Measurements from ENCODE around the gene CD8B2.

The CD8B2 gene

DNA sequence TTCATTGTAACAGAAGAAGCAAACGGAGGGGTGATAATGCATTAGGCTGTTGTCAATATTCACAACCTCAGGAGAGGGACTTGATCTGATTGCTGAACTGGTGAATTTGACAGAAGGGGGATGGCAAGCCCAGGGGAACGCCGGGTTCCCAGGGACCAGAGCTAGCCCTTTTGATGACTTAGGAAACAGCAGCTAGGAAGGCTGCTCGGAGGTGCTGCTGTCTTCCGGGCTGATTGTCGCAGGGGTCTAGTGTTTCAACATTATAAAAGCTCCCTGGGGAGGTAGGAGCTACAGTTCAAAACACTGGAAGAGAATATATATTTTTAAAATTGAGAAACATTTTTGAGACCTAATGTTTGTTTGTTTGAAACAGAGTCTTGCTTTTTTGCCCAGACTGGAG lies 47.3 kb downstream of the CD8B2 start:
- ChIA-PET POLR2A (ENCODE audit: low non-redundant PET) (no interaction called here), CTCF (interaction anchor here (0.6 kb wide), 1 partner anchor 510 kb away, joined by 3 read pairs; no protein-coding TSS in a partner anchor)
- H3K27ac ChIP-seq = no peak overlapping the region

DNA sequence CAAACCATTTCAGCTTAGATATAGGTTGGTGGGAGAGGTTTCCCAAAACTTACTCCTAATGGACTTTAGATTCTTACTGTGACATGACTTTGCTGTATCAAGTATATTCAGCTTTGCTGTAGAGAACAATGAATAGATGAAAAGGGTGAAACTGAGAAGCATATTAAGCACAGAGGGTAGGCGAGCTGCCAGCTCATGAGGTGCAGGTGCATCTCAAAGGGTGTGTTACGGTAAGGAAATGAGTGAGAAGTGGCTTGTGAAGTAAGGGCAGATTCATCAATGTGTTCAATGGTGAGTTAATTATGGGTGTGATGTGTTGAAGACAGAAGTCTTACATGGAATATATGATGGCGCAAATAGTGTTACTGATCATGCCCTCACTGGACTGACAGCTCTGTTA lies 49.3 kb downstream of the CD8B2 start:
- no peak overlapping the region for H3K27ac ChIP-seq
- TF ChIP-seq, protein P1, sequence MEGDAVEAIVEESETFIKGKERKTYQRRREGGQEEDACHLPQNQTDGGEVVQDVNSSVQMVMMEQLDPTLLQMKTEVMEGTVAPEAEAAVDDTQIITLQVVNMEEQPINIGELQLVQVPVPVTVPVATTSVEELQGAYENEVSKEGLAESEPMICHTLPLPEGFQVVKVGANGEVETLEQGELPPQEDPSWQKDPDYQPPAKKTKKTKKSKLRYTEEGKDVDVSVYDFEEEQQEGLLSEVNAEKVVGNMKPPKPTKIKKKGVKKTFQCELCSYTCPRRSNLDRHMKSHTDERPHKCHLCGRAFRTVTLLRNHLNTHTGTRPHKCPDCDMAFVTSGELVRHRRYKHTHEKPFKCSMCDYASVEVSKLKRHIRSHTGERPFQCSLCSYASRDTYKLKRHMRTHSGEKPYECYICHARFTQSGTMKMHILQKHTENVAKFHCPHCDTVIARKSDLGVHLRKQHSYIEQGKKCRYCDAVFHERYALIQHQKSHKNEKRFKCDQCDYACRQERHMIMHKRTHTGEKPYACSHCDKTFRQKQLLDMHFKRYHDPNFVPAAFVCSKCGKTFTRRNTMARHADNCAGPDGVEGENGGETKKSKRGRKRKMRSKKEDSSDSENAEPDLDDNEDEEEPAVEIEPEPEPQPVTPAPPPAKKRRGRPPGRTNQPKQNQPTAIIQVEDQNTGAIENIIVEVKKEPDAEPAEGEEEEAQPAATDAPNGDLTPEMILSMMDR (conservative IDR thresholded peaks at IDR 0.05; ENCODE audit: low read depth) = no peak
- ChIA-PET CTCF (interaction anchor here (0.7 kb wide), 1 partner anchor 432 kb away, joined by 3 read pairs; no protein-coding TSS in a partner anchor), POLR2A (ENCODE audit: low non-redundant PET) (no interaction called here)
- DNase-seq (ENCODE audit: low spot score) = no peak

More for the DNA sequence above, 47.3 kb downstream of the CD8B2 start:
- TF ChIP-seq, protein P1 (conservative IDR thresholded peaks at IDR 0.05; ENCODE audit: low read depth) = no peak
- no peak for DNase-seq (ENCODE audit: low spot score)

DNA sequence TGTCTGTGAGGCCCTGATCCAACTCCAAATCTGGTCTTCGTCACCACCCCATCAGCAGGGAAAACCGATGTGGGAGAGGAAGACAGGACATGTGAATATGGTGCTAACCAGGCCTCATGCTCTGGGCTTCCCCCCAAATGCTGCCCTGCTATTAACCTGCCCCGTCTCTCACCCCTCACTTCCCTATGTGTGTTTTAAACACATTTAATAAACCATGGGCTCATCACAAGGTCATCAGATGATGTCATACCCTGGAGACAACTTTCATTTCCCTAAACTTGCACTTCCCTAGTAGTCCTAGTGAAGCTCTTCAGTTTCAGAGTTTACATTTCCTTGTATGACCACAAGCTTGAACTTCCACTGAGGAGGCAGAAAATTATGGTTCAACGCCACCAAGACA lies 49.9 kb downstream of the CD8B2 start:
- no peak for DNase-seq (ENCODE audit: low spot score)
- TF ChIP-seq, protein P1 (conservative IDR thresholded peaks at IDR 0.05; ENCODE audit: low read depth) = no peak
- no peak overlapping the region for H3K27ac ChIP-seq
- CTCF ChIA-PET = interaction anchor here (0.7 kb wide), 1 partner anchor 433 kb away, joined by 3 read pairs; no protein-coding TSS in a partner anchor
- POLR2A ChIA-PET (ENCODE audit: low non-redundant PET) = no interaction called here

DNA sequence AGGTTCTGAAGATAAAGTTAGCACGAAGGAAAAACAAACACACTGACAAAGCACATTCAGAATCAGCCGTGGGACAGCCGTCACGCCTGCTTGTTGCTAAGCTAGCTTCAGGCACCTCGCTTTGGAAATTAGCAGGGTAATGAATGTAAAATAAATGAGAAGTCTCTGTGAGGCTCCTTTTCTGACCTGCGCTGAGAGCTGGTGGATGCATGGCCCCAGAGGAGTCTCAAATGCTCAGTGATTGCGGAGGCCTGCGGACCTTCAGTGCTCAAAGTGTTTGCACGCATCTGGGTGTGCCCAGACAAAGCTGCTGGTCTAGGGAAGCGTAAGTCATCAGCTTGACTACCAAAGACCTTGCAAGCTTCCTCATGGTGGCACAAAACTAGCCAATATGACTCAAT lies 50.6 kb downstream of the CD8B2 start:
- ChIA-PET CTCF (interaction anchor here (0.6 kb wide), 1 partner anchor 354 kb away, joined by 4 read pairs; no protein-coding TSS in a partner anchor), POLR2A (ENCODE audit: low non-redundant PET) (no interaction called here)
- H3K27ac ChIP-seq = no peak overlapping the region
- TF ChIP-seq, protein P1 (conservative IDR thresholded peaks at IDR 0.05; ENCODE audit: low read depth) = no peak
- no peak for DNase-seq (ENCODE audit: low spot score)

DNA sequence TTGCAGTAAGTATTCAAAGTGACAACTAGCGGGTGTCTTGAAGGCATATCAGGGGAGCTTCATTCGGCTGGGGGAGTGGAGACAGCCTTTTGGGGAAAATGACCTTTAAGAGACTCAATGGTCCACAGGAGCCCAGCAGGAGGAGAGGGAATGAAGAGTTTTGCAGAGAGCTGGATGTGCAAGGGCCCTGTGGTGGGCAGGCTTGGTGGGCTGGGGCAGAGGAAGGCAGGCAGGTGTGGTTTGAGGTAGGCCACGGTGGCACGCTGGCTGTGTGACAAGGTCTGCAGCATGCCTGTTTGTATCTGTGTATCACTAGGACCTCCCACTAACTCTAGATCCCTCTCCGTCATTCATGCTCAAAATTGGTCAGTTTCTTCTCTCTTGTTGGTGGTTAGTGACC lies 53.7 kb downstream of the CD8B2 start:
- POLR2A ChIA-PET (ENCODE audit: low non-redundant PET) = no interaction called here

DNA sequence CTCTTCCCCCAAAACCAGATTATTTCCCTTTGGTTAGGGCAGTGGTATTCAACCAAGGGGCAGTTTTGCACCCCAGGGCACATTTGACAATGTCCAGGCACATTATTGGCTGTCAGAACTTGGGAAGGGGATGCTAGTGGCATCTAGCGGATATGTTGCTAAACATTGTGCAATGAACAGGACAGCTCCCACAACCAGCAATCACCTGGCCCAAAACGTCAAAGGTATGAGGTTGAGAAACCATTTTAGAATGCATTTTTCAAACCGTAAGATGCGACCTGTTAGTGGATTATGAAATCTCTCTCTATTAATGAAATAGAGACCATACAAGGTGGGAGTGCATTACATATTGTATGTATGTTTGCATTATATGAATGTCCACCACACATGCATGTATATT lies 54.2 kb downstream of the CD8B2 start:
- ChIA-PET CTCF (interaction anchor here (0.7 kb wide), 1 partner anchor 508 kb away, joined by 4 read pairs; no protein-coding TSS in a partner anchor), POLR2A (ENCODE audit: low non-redundant PET) (no interaction called here)
- DNase-seq (ENCODE audit: low spot score) = no peak
- TF ChIP-seq, protein P1 (conservative IDR thresholded peaks at IDR 0.05; ENCODE audit: low read depth) = no peak
- no peak overlapping the region for H3K27ac ChIP-seq

More for the DNA sequence above, 53.7 kb downstream of the CD8B2 start:
- CTCF ChIA-PET = no interaction called here
- DNase-seq (ENCODE audit: low spot score) = no peak
- H3K27ac ChIP-seq = no peak overlapping the region
- TF ChIP-seq, protein P1 (conservative IDR thresholded peaks at IDR 0.05; ENCODE audit: low read depth) = no peak
